ENCODE data around the gene IFITM10.

IFITM10 gene

DNA sequence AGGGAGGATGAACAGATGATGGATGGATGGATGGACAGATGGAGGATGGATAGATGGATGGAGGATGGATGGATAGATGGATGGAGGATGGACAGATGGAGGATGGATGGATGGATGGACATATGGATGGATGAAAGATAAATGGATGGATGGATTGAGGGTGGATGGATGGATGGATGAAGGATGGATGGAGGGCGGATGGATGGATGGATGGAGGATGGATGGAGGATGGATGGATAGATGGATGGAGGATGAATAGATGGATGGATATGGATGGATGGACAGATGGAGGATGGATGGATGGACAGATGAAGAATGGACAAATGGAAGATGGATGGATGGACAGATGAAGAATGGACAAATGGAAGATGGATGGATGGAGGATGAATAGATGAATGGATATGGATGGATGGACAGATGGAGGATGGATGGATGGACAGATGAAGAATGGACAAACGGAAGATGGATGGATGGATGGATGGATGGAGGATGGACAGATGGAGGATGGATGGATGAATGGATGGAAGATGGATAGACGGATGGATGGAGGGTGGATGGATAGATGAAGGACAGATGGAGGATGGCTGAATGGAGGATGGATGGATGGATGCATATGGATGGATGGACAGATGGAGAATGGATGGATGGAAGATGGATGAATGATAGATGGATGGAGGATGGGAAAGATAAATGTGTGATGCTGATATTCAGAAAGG lies 7.4 kb downstream of the IFITM10 start:
- DNase-seq (ENCODE audit: low read depth): no peak
- TF ChIP-seq, protein P1, sequence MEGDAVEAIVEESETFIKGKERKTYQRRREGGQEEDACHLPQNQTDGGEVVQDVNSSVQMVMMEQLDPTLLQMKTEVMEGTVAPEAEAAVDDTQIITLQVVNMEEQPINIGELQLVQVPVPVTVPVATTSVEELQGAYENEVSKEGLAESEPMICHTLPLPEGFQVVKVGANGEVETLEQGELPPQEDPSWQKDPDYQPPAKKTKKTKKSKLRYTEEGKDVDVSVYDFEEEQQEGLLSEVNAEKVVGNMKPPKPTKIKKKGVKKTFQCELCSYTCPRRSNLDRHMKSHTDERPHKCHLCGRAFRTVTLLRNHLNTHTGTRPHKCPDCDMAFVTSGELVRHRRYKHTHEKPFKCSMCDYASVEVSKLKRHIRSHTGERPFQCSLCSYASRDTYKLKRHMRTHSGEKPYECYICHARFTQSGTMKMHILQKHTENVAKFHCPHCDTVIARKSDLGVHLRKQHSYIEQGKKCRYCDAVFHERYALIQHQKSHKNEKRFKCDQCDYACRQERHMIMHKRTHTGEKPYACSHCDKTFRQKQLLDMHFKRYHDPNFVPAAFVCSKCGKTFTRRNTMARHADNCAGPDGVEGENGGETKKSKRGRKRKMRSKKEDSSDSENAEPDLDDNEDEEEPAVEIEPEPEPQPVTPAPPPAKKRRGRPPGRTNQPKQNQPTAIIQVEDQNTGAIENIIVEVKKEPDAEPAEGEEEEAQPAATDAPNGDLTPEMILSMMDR (conservative IDR thresholded peaks at IDR 0.05; ENCODE audit: control insufficient read depth, insufficient read depth, low read depth, low read length): no peak
- H3K4me3 ChIP-seq (ENCODE audit: control insufficient read depth, low read depth, low read length): no peak overlapping the region

GRCh38 chr11:1742371-1742770 lies 8.0 kb downstream of the IFITM10 start:
- TF ChIP-seq, protein P1 (conservative IDR thresholded peaks at IDR 0.05; ENCODE audit: control insufficient read depth, insufficient read depth, low read depth, low read length): no peak
- H3K4me3 ChIP-seq (ENCODE audit: control insufficient read depth, low read depth, low read length): no peak overlapping the region
- DNase-seq (ENCODE audit: low read depth): no peak

- no peak overlapping the region for H3K4me3 ChIP-seq (ENCODE audit: control insufficient read depth, low read depth, low read length)
- DNase-seq (ENCODE audit: low read depth): no peak
- TF ChIP-seq, protein P1 (conservative IDR thresholded peaks at IDR 0.05; ENCODE audit: control insufficient read depth, insufficient read depth, low read depth, low read length): no peak
Measured at GRCh38 chr11:1741741-1742140, 8.7 kb downstream of the IFITM10 start.

- no peak for DNase-seq (ENCODE audit: low read depth)
Measured at GRCh38 chr11:1740786-1741530, 9.4 kb downstream of the IFITM10 start.

DNA sequence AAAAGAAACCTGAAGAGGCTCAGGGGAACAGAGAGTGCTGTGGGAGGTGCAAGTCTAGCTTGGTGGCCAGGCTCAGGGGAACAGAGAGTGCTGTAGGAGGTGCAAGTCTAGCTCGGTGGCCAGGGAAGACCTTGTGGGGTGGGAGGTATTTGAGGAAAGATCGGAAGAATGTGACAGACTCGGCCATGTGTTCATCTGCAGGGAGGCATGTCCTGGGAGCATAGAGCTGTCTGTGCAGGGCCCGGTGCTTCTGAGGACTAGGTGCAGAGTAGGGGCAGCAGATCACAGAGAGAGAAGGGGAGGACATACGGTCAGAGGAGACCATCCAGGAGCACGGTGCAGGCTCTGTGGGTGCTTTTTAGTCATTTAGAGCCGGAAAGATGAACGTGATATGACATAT lies 10.8 kb downstream of the IFITM10 start:
- no peak overlapping the region for H3K4me3 ChIP-seq (ENCODE audit: control insufficient read depth, low read depth, low read length)
- TF ChIP-seq, protein P1 (conservative IDR thresholded peaks at IDR 0.05; ENCODE audit: control insufficient read depth, insufficient read depth, low read depth, low read length): no peak
- no peak for DNase-seq (ENCODE audit: low read depth)

More at GRCh38 chr11:1740786-1741530, 9.4 kb downstream of the IFITM10 start:
- H3K4me3 ChIP-seq (ENCODE audit: control insufficient read depth, low read depth, low read length): no peak overlapping the region
- TF ChIP-seq, protein P1 (conservative IDR thresholded peaks at IDR 0.05; ENCODE audit: control insufficient read depth, insufficient read depth, low read depth, low read length): no peak

GRCh38 chr11:1738380-1738779 lies 12.0 kb downstream of the IFITM10 start:
- H3K4me3 ChIP-seq (ENCODE audit: control insufficient read depth, low read depth, low read length): no peak overlapping the region
- no peak for DNase-seq (ENCODE audit: low read depth)
- TF ChIP-seq, protein P1 (conservative IDR thresholded peaks at IDR 0.05; ENCODE audit: control insufficient read depth, insufficient read depth, low read depth, low read length): no peak
